Neural progenitor cell (in vitro differentiated cells): Measurements from ENCODE around the gene SCLT1. TPM values are rescaled to one million over a fixed set of nuclear protein-coding genes. Genes with fewer than 3 reads are reported as not detected.

ENCODE experiments used
- DNase-seq: peaks from one replicate; pipeline ENCODE4 v3.0.0-alpha.2; 2016; ENCODE audit warnings: low spot score
- H2AFZ ChIP-seq: fragments of 200-600 bp; sonication (generic); replicated peaks from 2 replicates; pipeline ENCODE4 v1.6.1; 2016; ENCODE audit warnings: antibody characterized with exemption
- H3F3A ChIP-seq: fragments of 200-600 bp; sonication (generic); 2 replicates; pipeline ENCODE4 v1.6.1; 2016; ENCODE audit warnings: antibody characterized with exemption, low read depth
- H3K27ac ChIP-seq: fragments of 200-600 bp; sonication (generic); 2 replicates; pipeline ENCODE4 v1.5.1; 2016; ENCODE audit warnings: mild to moderate bottlenecking
- H3K27me3 ChIP-seq: fragments of 200-600 bp; sonication (generic); 2 replicates; pipeline ENCODE4 v1.6.1; 2016; ENCODE audit warnings: mild to moderate bottlenecking, moderate library complexity
- H3K36me3 ChIP-seq: fragments of 200-600 bp; sonication (generic); 2 replicates; pipeline ENCODE4 v1.5.1; 2016
- H3K4me1 ChIP-seq: fragments of 200-600 bp; sonication (generic); 2 replicates; pipeline ENCODE4 v1.6.1; 2016; ENCODE audit warnings: mixed run types
- H3K4me2 ChIP-seq: fragments of 200-600 bp; sonication (generic); 2 replicates; pipeline ENCODE4 v1.6.1; 2016
- H3K4me3 ChIP-seq: fragments of 200-600 bp; sonication (generic); 2 replicates; pipeline ENCODE4 v1.5.1; 2016
- H3K79me2 ChIP-seq: fragments of 200-600 bp; sonication (generic); 2 replicates; pipeline ENCODE4 v1.6.1; 2016; ENCODE audit warnings: low read depth
- H3K9ac ChIP-seq: fragments of 200-600 bp; sonication (generic); 2 replicates; pipeline ENCODE4 v1.6.1; 2016
- H3K9me3 ChIP-seq: fragments of 200-600 bp; sonication (generic); 2 replicates; pipeline ENCODE4 v1.5.1; 2016; ENCODE audit warnings: low read depth
- H4K20me1 ChIP-seq: fragments of 200-600 bp; sonication (generic); 2 replicates; pipeline ENCODE4 v1.6.1; 2016; ENCODE audit warnings: low read depth
- H3K27ac Mint-ChIP-seq: 3 replicates; pipeline ENCODE4 v1.8.0; 2021; ENCODE audit warnings: mixed read lengths
- H3K27me3 Mint-ChIP-seq: 2 replicates; pipeline ENCODE4 v1.8.0; 2022; ENCODE audit warnings: low read depth, mild to moderate bottlenecking, inconsistent platforms, moderate library complexity, mixed read lengths; ENCODE audit not compliant: insufficient read depth
- H3K36me3 Mint-ChIP-seq: 3 replicates; pipeline ENCODE4 v1.8.0; 2021; ENCODE audit warnings: mixed read lengths
- H3K4me1 Mint-ChIP-seq: 3 replicates; pipeline ENCODE4 v1.8.0; 2021; ENCODE audit warnings: mixed read lengths
- H3K4me3 Mint-ChIP-seq: 3 replicates; pipeline ENCODE4 v1.8.0; 2021; ENCODE audit warnings: mild to moderate bottlenecking, moderate library complexity, mixed read lengths
- H3K9me3 Mint-ChIP-seq: 3 replicates; pipeline ENCODE4 v1.8.0; 2020; ENCODE audit warnings: mixed read lengths
- EZH2 ChIP-seq: fragments of 200-600 bp; sonication (generic); IDR thresholded peaks from 2 replicates; pipeline ENCODE4 v1.6.1; 2017; ENCODE audit warnings: antibody characterized with exemption, mild to moderate bottlenecking, moderate library complexity
- EZH2phosphoT487 ChIP-seq: fragments of 200-600 bp; sonication (generic); IDR thresholded peaks from 2 replicates; pipeline ENCODE4 v1.6.1; 2017; ENCODE audit warnings: antibody characterized with exemption
- total RNA-seq: library from RNA; depleted of rRNA; stranded (reverse); fragments of >200 nt; gene quantifications from 2 replicates; pipeline ENCODE4 v1.2.3, GENCODE V29; 2015; ENCODE audit warnings: low replicate concordance
- TF ChIP-seq, protein P1 (sequence below): fragments of 200-600 bp; sonication (generic); IDR thresholded peaks from 2 replicates; pipeline ENCODE4 v1.5.1; 2017; ENCODE audit warnings: antibody characterized with exemption, mild to moderate bottlenecking

The SCLT1 gene
- total RNA-seq, 1 donor from 2014 or later, result 30.0 TPM

GRCh38 chr4:128907981-128908380, 185.4 kb downstream of the SCLT1 start:
- Histone ChIP-seq H3K4me2 (no peak overlapping the region), H4K20me1 (no peaks in the 10 kb centered on the region), H3K36me3 (no peaks in the 10 kb centered on the region), H3K27ac (no peak overlapping the region), H3K9ac (no peak overlapping the region), H3K9me3 (no peaks in the 10 kb centered on the region), H3K79me2 (no peaks in the 10 kb centered on the region), H3K4me1 (no peaks in the 10 kb centered on the region), H2AFZ (no peak overlapping the region), H3F3A (no peaks in the 10 kb centered on the region), H3K27me3 (no peaks in the 10 kb centered on the region), H3K4me3 (no peak overlapping the region)
- H3K4me3 Mint-ChIP-seq, result no peak overlapping the region
- H3K36me3 Mint-ChIP-seq, result no peaks in the 10 kb centered on the region
- DNase-seq, result no peak
- H3K27me3 Mint-ChIP-seq, result no peaks in the 10 kb centered on the region
- H3K27ac Mint-ChIP-seq, result no peak overlapping the region
- H3K4me1 Mint-ChIP-seq, result no peaks in the 10 kb centered on the region
- TF ChIP-seq, protein P1, sequence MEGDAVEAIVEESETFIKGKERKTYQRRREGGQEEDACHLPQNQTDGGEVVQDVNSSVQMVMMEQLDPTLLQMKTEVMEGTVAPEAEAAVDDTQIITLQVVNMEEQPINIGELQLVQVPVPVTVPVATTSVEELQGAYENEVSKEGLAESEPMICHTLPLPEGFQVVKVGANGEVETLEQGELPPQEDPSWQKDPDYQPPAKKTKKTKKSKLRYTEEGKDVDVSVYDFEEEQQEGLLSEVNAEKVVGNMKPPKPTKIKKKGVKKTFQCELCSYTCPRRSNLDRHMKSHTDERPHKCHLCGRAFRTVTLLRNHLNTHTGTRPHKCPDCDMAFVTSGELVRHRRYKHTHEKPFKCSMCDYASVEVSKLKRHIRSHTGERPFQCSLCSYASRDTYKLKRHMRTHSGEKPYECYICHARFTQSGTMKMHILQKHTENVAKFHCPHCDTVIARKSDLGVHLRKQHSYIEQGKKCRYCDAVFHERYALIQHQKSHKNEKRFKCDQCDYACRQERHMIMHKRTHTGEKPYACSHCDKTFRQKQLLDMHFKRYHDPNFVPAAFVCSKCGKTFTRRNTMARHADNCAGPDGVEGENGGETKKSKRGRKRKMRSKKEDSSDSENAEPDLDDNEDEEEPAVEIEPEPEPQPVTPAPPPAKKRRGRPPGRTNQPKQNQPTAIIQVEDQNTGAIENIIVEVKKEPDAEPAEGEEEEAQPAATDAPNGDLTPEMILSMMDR, result no peak
- TF ChIP-seq EZH2 (no peak), EZH2phosphoT487 (no peak)
- no peaks in the 10 kb centered on the region for H3K9me3 Mint-ChIP-seq

GRCh38 chr4:128906581-128906980, 186.8 kb downstream of the SCLT1 start:
- H3K27me3 Mint-ChIP-seq, result no peaks in the 10 kb centered on the region
- no peaks in the 10 kb centered on the region for H3K9me3 Mint-ChIP-seq
- Histone ChIP-seq H3K79me2 (no peaks in the 10 kb centered on the region), H2AFZ (no peak overlapping the region), H3K9ac (no peak overlapping the region), H3K4me2 (no peak overlapping the region), H3K4me1 (no peaks in the 10 kb centered on the region), H3F3A (no peaks in the 10 kb centered on the region), H3K27ac (no peak overlapping the region), H4K20me1 (no peaks in the 10 kb centered on the region), H3K27me3 (no peaks in the 10 kb centered on the region), H3K4me3 (no peak overlapping the region), H3K36me3 (no peaks in the 10 kb centered on the region), H3K9me3 (no peaks in the 10 kb centered on the region)
- peaks cover 3% of the 10 kb centered on the region for H3K36me3 Mint-ChIP-seq
- no peak overlapping the region for H3K4me3 Mint-ChIP-seq
- H3K4me1 Mint-ChIP-seq, result no peaks in the 10 kb centered on the region
- no peak for TF ChIP-seq EZH2phosphoT487
- no peak for TF ChIP-seq EZH2
- TF ChIP-seq, protein P1, result no peak
- H3K27ac Mint-ChIP-seq, result no peak overlapping the region
- no peak for DNase-seq

GRCh38 chr4:128904821-128905220, 188.5 kb downstream of the SCLT1 start:
- H3K9ac ChIP-seq, result no peak overlapping the region
- H3K4me1 Mint-ChIP-seq, result no peaks in the 10 kb centered on the region
- H3K79me2 ChIP-seq, result no peaks in the 10 kb centered on the region
- peaks cover 3% of the 10 kb centered on the region for H3K36me3 Mint-ChIP-seq
- H3K27me3 ChIP-seq, result no peaks in the 10 kb centered on the region
- no peak overlapping the region for H3K4me3 ChIP-seq
- TF ChIP-seq EZH2phosphoT487, result no peak
- TF ChIP-seq, protein P1, result no peak
- TF ChIP-seq EZH2, result no peak
- H2AFZ ChIP-seq, result no peak overlapping the region
- no peak for DNase-seq
- H3K27ac ChIP-seq, result no peak overlapping the region
- H3K36me3 ChIP-seq, result no peaks in the 10 kb centered on the region
- H4K20me1 ChIP-seq, result no peaks in the 10 kb centered on the region
- no peaks in the 10 kb centered on the region for H3K9me3 ChIP-seq
- H3F3A ChIP-seq, result no peaks in the 10 kb centered on the region
- no peaks in the 10 kb centered on the region for H3K9me3 Mint-ChIP-seq
- no peak overlapping the region for H3K4me2 ChIP-seq
- H3K27ac Mint-ChIP-seq, result no peak overlapping the region
- H3K4me1 ChIP-seq, result no peaks in the 10 kb centered on the region
- H3K4me3 Mint-ChIP-seq, result no peak overlapping the region
- H3K27me3 Mint-ChIP-seq, result no peaks in the 10 kb centered on the region
